OCI-M1 (cell line): ENCODE measurements around the gene ZFYVE28.
A peak's percentile ranks its signal among the peaks of the same experiment; 100 is the strongest.
"Not testable (repeated sequence)": the region's sequence is repeated elsewhere in the genome, so short reads cannot be mapped to it uniquely, and the experiment has no call there.

ENCODE experiments used
- DNase-seq: peaks from one replicate; lab custom pipeline; 2025; lab: John Stamatoyannopoulos, UW

The ZFYVE28 gene

DNA sequence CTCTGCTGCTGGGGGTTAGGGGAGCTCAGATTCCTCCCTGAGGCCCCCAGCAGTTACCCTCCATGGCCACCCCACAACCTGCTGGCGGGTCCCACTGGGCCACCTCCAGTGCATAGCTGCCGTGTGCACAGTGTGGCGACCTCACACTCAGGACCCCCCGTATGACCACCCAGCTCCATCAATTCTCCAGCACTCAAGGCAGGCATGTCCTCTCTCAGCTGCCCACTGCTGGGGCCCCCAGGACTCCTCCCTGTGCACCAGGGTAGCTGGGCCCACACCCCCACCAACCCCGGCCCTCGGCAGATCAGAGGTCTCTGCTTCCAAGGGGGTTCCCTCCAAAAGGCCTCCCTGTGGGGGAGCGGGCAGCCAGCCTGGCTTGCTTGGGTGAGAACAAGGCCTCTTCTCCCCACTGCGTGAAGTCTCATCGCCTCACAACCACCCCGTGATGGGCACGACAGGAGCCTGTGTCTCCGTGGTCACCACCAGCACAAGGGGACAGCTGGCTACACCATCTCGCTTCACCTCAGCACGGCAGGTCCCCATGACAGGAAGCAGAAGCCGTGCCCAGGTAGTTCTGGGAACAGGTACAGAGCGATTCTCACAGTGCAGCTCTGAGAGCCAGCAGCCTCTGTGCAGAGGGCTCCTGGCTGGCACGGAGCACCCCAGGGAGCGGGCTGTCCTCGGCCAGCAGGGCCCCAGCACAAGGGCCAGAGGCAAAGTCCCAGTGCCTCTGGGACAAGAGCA is 171.9 kb downstream of the ZFYVE28 start:
- no peak for DNase-seq

- DNase-seq: no peak
These were observed 172.6 kb downstream of the ZFYVE28 start for GRCh38 chr4:2245787-2246275.

DNA sequence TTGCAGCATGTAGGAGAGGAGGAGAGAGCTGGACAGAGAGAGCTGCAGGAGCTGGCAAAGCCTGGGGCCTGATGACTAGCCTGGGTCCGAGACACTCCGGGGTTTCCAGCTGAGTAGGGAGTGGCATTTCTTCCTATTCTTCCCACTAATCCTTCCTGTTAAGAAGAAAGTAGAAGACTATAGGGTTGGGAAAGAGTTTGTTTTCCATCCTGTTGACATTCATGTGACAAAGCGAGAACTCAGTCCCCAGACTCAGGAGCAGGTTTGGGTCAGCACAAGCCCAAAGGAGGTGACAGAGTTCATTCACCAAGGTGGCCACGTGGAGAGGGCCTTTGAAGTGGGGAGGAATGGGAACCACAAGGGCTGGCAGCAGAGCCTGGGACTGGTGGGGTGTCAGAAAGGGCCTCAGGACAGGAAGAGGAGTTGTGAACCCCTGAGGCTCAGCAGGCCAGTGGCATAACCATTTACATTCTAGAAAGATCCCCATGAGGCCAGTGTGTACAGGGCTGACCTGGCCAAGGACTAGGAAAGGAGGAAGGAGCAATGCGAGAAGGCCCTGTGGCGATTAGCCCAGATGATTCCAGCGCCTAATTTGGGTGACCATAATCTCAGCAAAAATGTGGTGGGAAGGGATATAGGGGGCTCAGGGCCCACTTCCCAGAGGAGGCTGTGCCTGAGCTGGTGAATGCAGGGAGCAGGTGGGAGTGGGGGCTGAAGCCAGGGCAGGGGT is 173.2 kb downstream of the ZFYVE28 start:
- no peak for DNase-seq

DNA sequence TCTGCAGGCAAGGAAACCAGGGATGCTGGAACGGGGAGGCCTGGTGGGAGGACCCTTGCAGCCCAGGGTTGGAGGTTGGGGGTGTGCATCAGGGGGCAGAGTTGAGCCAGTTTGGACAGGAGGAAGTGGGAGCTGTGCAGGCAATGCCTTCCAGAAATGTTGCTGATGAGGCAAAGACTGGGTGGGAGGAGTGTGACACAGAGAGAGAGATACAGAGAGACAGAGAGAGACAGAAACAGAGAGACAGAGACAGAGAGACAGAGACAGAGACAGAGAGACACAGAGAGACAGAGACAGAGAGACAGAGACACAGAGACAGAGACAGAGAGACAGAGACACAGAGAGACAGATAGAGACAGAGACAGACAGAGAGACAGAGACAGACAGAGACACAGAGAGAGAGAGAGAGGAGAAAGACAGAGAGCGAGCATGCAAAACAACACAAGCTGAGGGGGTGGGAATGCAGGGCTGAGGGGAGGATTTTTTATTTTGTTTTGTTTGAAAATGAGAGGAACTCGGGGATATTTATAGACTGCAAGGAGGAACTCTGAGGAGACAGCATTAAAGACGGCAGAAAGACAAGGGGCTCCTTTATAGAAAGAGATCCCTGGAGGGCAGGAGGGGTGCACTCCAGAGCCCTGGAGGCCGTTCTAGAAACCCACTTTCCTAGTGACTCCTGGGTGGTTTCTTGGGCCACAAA is 174.6 kb downstream of the ZFYVE28 start:
- DNase-seq: peak; percentile 73

DNA sequence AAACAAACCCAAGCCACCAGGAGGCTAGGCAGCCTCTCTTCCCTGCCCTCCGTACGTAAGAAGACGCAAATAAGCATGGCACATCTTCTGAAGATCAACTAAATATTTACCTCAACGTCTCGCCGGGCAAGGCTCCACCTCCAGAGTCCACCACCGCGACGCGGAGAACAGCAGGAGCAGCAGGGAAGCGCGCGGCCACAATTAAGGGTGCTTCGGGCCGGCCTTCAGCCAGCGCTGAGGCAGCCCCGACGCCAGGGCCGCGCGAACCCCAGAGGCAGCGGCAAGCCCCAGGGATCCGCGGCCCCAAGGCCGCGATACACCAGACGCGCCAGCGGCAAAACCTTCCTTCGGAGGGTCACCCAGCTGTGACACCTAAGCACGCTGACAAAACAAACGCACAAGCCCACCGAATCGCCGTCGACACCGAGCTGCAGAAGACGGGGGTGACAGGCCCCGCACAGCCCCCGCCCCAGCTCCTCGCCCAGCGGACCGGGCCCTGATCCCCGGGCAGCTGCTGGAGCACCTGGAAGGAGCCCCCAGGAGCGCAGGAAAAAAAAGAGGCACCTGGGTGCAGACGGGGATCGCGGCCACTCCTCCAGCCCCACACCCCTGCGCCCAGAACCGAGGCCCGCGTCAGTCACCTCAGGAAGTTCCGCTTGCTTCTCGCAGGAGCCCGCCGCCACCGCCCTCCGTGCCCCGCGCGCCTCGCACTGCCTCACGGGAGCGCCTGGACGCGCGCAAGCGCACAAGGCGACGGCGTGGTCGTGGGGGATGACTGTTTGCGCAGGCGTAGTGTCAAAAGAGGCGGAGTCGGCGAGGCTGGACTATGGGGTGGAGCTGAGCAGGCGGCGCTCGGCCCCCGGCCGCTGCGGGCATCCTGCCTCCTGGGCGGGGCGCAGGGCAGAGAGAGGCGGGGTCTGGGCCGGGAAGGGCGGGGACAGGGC is 176.8 kb downstream of the ZFYVE28 start, which contains the start of the genes HAUS3 and POLN:
HAUS3 (minus strand) TSS at position 712 of the 944 bp plus-strand sequence. CDS start 1,175 bp downstream, outside the sequence.
POLN (minus strand) TSS at position 712 of the 944 bp plus-strand sequence. CDS start 12,890 bp downstream, outside the sequence.
- DNase-seq: peak; percentile 98

- DNase-seq: peak; percentile 69
These were observed 177.4 kb downstream of the ZFYVE28 start for GRCh38 chr4:2241003-2241402.

GRCh38 chr4:2236944-2237666 is 181.3 kb downstream of the ZFYVE28 start:
- no peak for DNase-seq

- DNase-seq: no peak
These were observed 187.4 kb downstream of the ZFYVE28 start for GRCh38 chr4:2231082-2231481.

- no peak for DNase-seq
These were observed 192.2 kb downstream of the ZFYVE28 start for GRCh38 chr4:2226261-2226660.

DNA sequence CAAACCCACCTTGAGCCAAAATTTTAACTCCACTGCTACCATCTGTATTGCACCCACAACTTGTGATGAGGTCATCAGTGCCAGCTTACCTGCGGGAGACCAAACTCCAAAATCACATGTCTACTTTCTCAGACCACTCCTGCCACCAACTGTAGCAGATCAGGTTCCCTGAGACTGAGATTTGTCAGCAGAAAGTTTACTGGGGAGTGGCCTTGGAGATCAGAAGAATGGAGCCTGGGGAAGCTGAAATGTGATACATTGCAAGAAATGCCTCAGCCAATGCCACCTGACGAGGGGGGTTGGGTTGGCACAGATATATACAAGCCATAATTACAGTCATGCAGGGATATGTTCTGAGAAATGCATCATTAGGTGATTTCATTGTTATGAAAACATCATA is 195.6 kb downstream of the ZFYVE28 start:
- no peak for DNase-seq

DNA sequence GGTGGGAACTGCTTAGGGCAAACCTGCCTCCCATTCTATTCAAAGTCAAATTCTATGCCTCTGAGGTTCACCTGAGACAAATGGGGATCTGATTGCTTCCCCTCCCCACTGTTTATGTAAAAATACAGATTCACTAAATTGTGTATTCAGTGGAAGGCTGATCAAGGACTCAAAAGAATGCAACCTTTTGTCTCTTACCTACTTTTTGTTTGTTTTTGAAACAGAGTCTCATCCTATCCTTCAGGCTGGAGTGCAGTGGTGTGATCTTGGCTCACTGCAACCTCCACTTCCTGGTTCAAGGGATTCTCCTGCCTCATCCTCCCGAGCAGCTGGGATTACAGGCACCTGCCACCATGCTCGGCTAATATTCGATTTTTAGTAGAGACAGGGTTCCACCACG is 197.1 kb downstream of the ZFYVE28 start:
- not testable (repeated sequence) for DNase-seq

GRCh38 chr4:2220016-2220630 is 198.3 kb downstream of the ZFYVE28 start:
- DNase-seq: peak; percentile 83
